Smooth muscle cell (in vitro differentiated cells): ENCODE data around the gene ADORA1. TPM values are rescaled to one million over a fixed set of nuclear protein-coding genes. Genes with fewer than 3 reads are reported as not detected.

ENCODE experiments used
- DNase-seq: peaks from one replicate; lab custom pipeline; 2025; ENCODE audit not compliant: unreplicated experiment; lab: John Stamatoyannopoulos, UW
- H2AFZ ChIP-seq: fragments of 200-600 bp; sonication (generic); 2 replicates; pipeline ENCODE4 v1.6.0; 2016; ENCODE audit warnings: antibody characterized with exemption, low read depth, mild to moderate bottlenecking
- H3F3A ChIP-seq: fragments of 200-600 bp; sonication (generic); 2 replicates; pipeline ENCODE4 v1.6.0; 2017; ENCODE audit warnings: antibody characterized with exemption, low read depth
- H3K27ac ChIP-seq: fragments of 200-600 bp; sonication (generic); 2 replicates; pipeline ENCODE4 v1.5.1; 2016; ENCODE audit warnings: low read depth, mild to moderate bottlenecking
- H3K27me3 ChIP-seq: fragments of 200-600 bp; sonication (generic); 2 replicates; pipeline ENCODE4 v1.6.1; 2016; ENCODE audit warnings: low read depth, mild to moderate bottlenecking
- H3K36me3 ChIP-seq: fragments of 200-600 bp; sonication (generic); 2 replicates; pipeline ENCODE4 v1.5.1; 2016; ENCODE audit warnings: low read depth
- H3K4me1 ChIP-seq: fragments of 200-600 bp; sonication (generic); 2 replicates; pipeline ENCODE4 v1.5.1; 2016; ENCODE audit warnings: low read depth
- H3K4me2 ChIP-seq: fragments of 200-600 bp; sonication (generic); 2 replicates; pipeline ENCODE4 v1.6.0; 2016; ENCODE audit warnings: mild to moderate bottlenecking
- H3K4me3 ChIP-seq: fragments of 200-600 bp; sonication (generic); 2 replicates; pipeline ENCODE4 v1.5.1; 2016; ENCODE audit warnings: mild to moderate bottlenecking
- H3K79me2 ChIP-seq: fragments of 200-600 bp; sonication (generic); 2 replicates; pipeline ENCODE4 v1.6.0; 2016; ENCODE audit warnings: low read depth, mild to moderate bottlenecking
- H3K9ac ChIP-seq: fragments of 200-600 bp; sonication (generic); 2 replicates; pipeline ENCODE4 v1.6.0; 2016; ENCODE audit warnings: low read depth
- H3K9me3 ChIP-seq: fragments of 200-600 bp; sonication (generic); replicated peaks from 2 replicates; pipeline ENCODE4 v1.5.1; 2016; ENCODE audit warnings: low read depth
- H4K20me1 ChIP-seq: fragments of 200-600 bp; sonication (generic); 2 replicates; pipeline ENCODE4 v1.6.0; 2016; ENCODE audit warnings: low read depth
- CTCF ChIP-seq: fragments of 200-600 bp; sonication (generic); IDR thresholded peaks from 2 replicates; pipeline ENCODE4 v1.5.1; 2017; ENCODE audit warnings: borderline replicate concordance, mild to moderate bottlenecking, antibody characterized with exemption; ENCODE audit not compliant: insufficient read depth, poor library complexity, severe bottlenecking
- WGBS: methylation state at CpG from one replicate; pipeline ENCODE4 v1.1.7; 2016; ENCODE audit warnings: low lambda C conversion rate; 5-methylcytosine and 5-hydroxymethylcytosine counted together
- polyA plus RNA-seq: library from polyadenylated mRNA; unstranded; fragments of >200 nt; fragmentation: Nextera tagmentation; extraction: Ambion mirVana; gene quantifications from 2 replicates; pipeline ENCODE4 v1.2.1, GENCODE V29; 2016
- total RNA-seq: library from RNA; depleted of rRNA; stranded (reverse); fragments of >200 nt; gene quantifications from 2 replicates; pipeline ENCODE4 v1.2.3, GENCODE V29; 2014

The ADORA1 gene
- total and polyA plus RNA-seq, 2 experiments from 2014 or later: 16.0 to 18.0 TPM

GRCh38 chr1:203090421-203091198 lies 36.9 kb upstream of the ADORA1 start:
- Histone ChIP-seq H4K20me1 (no peaks in the 10 kb centered on the region), H3K79me2 (no peaks in the 10 kb centered on the region), H3K27me3 (no peaks in the 10 kb centered on the region), H3K9ac (no peak overlapping the region), H3K9me3 (peaks cover 13% of the 10 kb centered on the region), H3K4me1 (no peaks in the 10 kb centered on the region), H3K36me3 (no peaks in the 10 kb centered on the region), H3K4me3 (no peak overlapping the region), H3F3A (no peaks in the 10 kb centered on the region), H3K27ac (peak overlapping the region; percentile 19), H2AFZ (no peak overlapping the region), H3K4me2 (peak overlapping the region; percentile 4)
- no peak for TF ChIP-seq CTCF
- 54% methylated on average over 6 of the region's 6 CpGs for WGBS
- no peak for DNase-seq

- H4K20me1 ChIP-seq: no peaks in the 10 kb centered on the region
- H3K27me3 ChIP-seq: no peaks in the 10 kb centered on the region
- H3K9ac ChIP-seq: no peak overlapping the region
- no peaks in the 10 kb centered on the region for H3K4me1 ChIP-seq
- H3K4me2 ChIP-seq: peak overlapping the region; percentile 4
- no peak for TF ChIP-seq CTCF
- H3K27ac ChIP-seq: peak overlapping the region; percentile 19
- no peaks in the 10 kb centered on the region for H3K36me3 ChIP-seq
- DNase-seq: no peak
- peaks cover 13% of the 10 kb centered on the region for H3K9me3 ChIP-seq
- no peaks in the 10 kb centered on the region for H3F3A ChIP-seq
- no peaks in the 10 kb centered on the region for H3K79me2 ChIP-seq
- no peak overlapping the region for H3K4me3 ChIP-seq
- no peak overlapping the region for H2AFZ ChIP-seq
- WGBS: 58% methylated on average over 4 of the region's 4 CpGs
Observed at GRCh38 chr1:203091199-203091477, 36.4 kb upstream of the ADORA1 start.

GRCh38 chr1:203091761-203092330 lies 35.7 kb upstream of the ADORA1 start:
- no peaks in the 10 kb centered on the region for H3K27me3 ChIP-seq

More at GRCh38 chr1:203091761-203092330, 35.7 kb upstream of the ADORA1 start:
- no peak for DNase-seq
- no peaks in the 10 kb centered on the region for H3K4me1 ChIP-seq
- H3K79me2 ChIP-seq: no peaks in the 10 kb centered on the region
- H4K20me1 ChIP-seq: no peaks in the 10 kb centered on the region
- no peaks in the 10 kb centered on the region for H3F3A ChIP-seq
- no peak overlapping the region for H2AFZ ChIP-seq
- peaks cover 13% of the 10 kb centered on the region for H3K9me3 ChIP-seq
- no peaks in the 10 kb centered on the region for H3K36me3 ChIP-seq
- no peak overlapping the region for H3K9ac ChIP-seq
- no peak overlapping the region for H3K4me2 ChIP-seq
- WGBS: 68% methylated on average over 6 of the region's 6 CpGs
- no peak overlapping the region for H3K4me3 ChIP-seq
- no peak for TF ChIP-seq CTCF
- H3K27ac ChIP-seq: no peak overlapping the region
